Adrenal gland (tissue), 12 donors: Measurements from ENCODE around the gene CZIB. TPM values are rescaled to one million over a fixed set of nuclear protein-coding genes. Genes with fewer than 3 reads are reported as not detected.

Experiments used
- DNase-seq, 7 donors: peaks; one replicate each; pipeline ENCODE4 v3.0.0-alpha.2; 2019 to 2020
- H3K27ac ChIP-seq, 5 donors: fragments of 200-600 bp; sonication (generic) in 4 of 5; 1 replicate in 3 of 5; 2 replicates in 2 of 5; pipeline versions ENCODE4 v1.5.1 to v1.8.0; 2016 to 2020; ENCODE audit warnings: mild to moderate bottlenecking in 1 of 5
- H3K27me3 ChIP-seq: fragments of 200-600 bp; 2 replicates; pipeline ENCODE4 v1.8.0; 2021
- H3K36me3 ChIP-seq, 2 donors: fragments of 200-600 bp; replicated peaks in 1 of 2; 1 replicate in 1 of 2; 2 replicates in 1 of 2; pipeline versions ENCODE4 v1.5.1 to v1.8.0; 2018 to 2022
- H3K4me1 ChIP-seq, 2 donors: fragments of 200-600 bp; replicated peaks in 1 of 2; 1 replicate in 1 of 2; 2 replicates in 1 of 2; pipeline versions ENCODE4 v1.5.1 to v1.8.0; 2018 to 2021
- H3K4me3 ChIP-seq, 4 donors: fragments of 200-600 bp; sonication (generic) in 3 of 4; one replicate each; pipeline ENCODE4 v1.5.1; 2016 to 2018
- H3K9me3 ChIP-seq, 3 donors: fragments of 200-600 bp; sonication (generic) in 1 of 3; replicated peaks in 1 of 3; 1 replicate in 2 of 3; 2 replicates in 1 of 3; pipeline versions ENCODE4 v1.5.1 to v1.8.0; 2016 to 2021
- POLR2A ChIP-seq, 2 donors: fragments of 450-650 bp; IDR thresholded peaks; one replicate each; pipeline ENCODE4 v1.6.1; 2017; ENCODE audit warnings: antibody characterized with exemption in 2 of 2, mild to moderate bottlenecking in 2 of 2, moderate library complexity in 1 of 2
- WGBS, 4 donors: extraction: QIAGEN DNeasy Blood & Tissue Kit in 2 of 4; methylation state at CpG; one replicate each; pipeline versions ENCODE4 v1.1.5 to v1.1.7; 2013 to 2017; 5-methylcytosine and 5-hydroxymethylcytosine counted together
- intact Hi-C, 2 donors: fragments of 100-400 bp; cut with DNase I; formaldehyde crosslinking; loops; one replicate each; pipeline versions ENCODE4 v1.14.1 to v1.15.0; 2022 to 2023
- polyA plus RNA-seq, 3 donors: library from polyadenylated mRNA; stranded (reverse); fragments of 200-250 nt in 2 of 3; fragments of 350-450 nt in 1 of 3; fragmentation: Illumina TruSeq in 1 of 3; extraction: RNeasy Lipid Tissue Mini Kit (QIAGEN cat#74804) in 1 of 3; gene quantifications; one replicate each; pipeline ENCODE4 v1.2.3, GENCODE V29; 2013 to 2014
- total RNA-seq, 9 donors: library from RNA; depleted of rRNA in 4 of 9; stranded (reverse); fragments of >200 nt in 4 of 9; fragments of 120-200 nt in 1 of 9; fragmentation: NEBNext Ultra II Directional in 1 of 9; extraction: Animal tissue kit (Norgen Biotek cat#: 25700) in 1 of 9; gene quantifications; one replicate each; pipeline versions ENCODE4 v1.1.0 to v1.2.4, GENCODE V29; 2013 to 2023
- TF ChIP-seq, protein P1 (sequence below), 6 experiments: fragments of 450-650 bp in 4 of 6; fragments of 200-600 bp in 2 of 6; sonication (generic) in 1 of 6; IDR thresholded peaks; 1 replicate in 5 of 6; 2 replicates in 1 of 6; pipeline versions ENCODE4 v1.5.1 to v1.8.0; 2016 to 2021; ENCODE audit warnings: antibody characterized with exemption in 6 of 6, mild to moderate bottlenecking in 2 of 6, moderate library complexity in 1 of 6
- donor health status: healthy with polysubstance abuse.
- donor health status: Bipolar disorder and iron deficiency.
- donor health status: DM: yes; HTN: yes; CAD: no.
- donor health status: DM: no; HTN: no; CAD: no.
- donor health status: DM: no; HTN: no; CAD: no.
- donor health status: DM: yes; HTN: yes; CAD: no.

The CZIB gene
- total and polyA plus RNA-seq, 12 donors, result 21.2 to 108 (median 58.9) TPM

GRCh38 chr1:53172426-53173128 is 47.9 kb downstream of the CZIB start:
- DNase-seq, result no peak
- Histone ChIP-seq H3K9me3 (no peaks in the 10 kb centered on the region), H3K27ac (no peak overlapping the region), H3K36me3 (no peaks in the 10 kb centered on the region), H3K27me3 (no peaks in the 10 kb centered on the region), H3K4me3 (no peak overlapping the region), H3K4me1 (no peaks in the 10 kb centered on the region)
- WGBS, 4 donors, result 27 to 34% (median 29%) methylated on average over 6 of the region's 6 CpGs
- intact Hi-C loops, result loop anchor here in 1 of 2 donors (10.0 kb wide), 1 partner anchor 248 kb away; the partner anchor contains the start of genes ECHDC2 and SCP2
- no peak for TF ChIP-seq POLR2A (IDR thresholded peaks at IDR 0.05)
- TF ChIP-seq, protein P1, sequence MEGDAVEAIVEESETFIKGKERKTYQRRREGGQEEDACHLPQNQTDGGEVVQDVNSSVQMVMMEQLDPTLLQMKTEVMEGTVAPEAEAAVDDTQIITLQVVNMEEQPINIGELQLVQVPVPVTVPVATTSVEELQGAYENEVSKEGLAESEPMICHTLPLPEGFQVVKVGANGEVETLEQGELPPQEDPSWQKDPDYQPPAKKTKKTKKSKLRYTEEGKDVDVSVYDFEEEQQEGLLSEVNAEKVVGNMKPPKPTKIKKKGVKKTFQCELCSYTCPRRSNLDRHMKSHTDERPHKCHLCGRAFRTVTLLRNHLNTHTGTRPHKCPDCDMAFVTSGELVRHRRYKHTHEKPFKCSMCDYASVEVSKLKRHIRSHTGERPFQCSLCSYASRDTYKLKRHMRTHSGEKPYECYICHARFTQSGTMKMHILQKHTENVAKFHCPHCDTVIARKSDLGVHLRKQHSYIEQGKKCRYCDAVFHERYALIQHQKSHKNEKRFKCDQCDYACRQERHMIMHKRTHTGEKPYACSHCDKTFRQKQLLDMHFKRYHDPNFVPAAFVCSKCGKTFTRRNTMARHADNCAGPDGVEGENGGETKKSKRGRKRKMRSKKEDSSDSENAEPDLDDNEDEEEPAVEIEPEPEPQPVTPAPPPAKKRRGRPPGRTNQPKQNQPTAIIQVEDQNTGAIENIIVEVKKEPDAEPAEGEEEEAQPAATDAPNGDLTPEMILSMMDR (IDR thresholded peaks at IDR 0.05), result no peak

- TF ChIP-seq POLR2A (IDR thresholded peaks at IDR 0.05), result no peak
- TF ChIP-seq, protein P1 (IDR thresholded peaks at IDR 0.05), result no peak
- peaks cover 7% of the 10 kb centered on the region for H3K27me3 ChIP-seq
- no peak overlapping the region for H3K4me3 ChIP-seq
- H3K4me1 ChIP-seq, result no peaks in the 10 kb centered on the region
- H3K36me3 ChIP-seq, result no peaks in the 10 kb centered on the region
- no peak overlapping the region for H3K27ac ChIP-seq
- WGBS, 4 donors, result 64 to 86% (median 77%) methylated on average over 7 to 8 of the region's 8 CpGs
- no peaks in the 10 kb centered on the region for H3K9me3 ChIP-seq
- no peak for DNase-seq
- intact Hi-C loops, result no loop called here
These were observed 53.5 kb downstream of the CZIB start for GRCh38 chr1:53166912-53167311.

GRCh38 chr1:53166366-53166765 is 54.1 kb downstream of the CZIB start:
- Histone ChIP-seq H3K27ac (no peak overlapping the region), H3K4me1 (no peaks in the 10 kb centered on the region), H3K9me3 (no peaks in the 10 kb centered on the region), H3K27me3 (peaks cover 7% of the 10 kb centered on the region), H3K36me3 (no peaks in the 10 kb centered on the region), H3K4me3 (no peak overlapping the region)
- DNase-seq, result no peak
- 65 to 81% (median 78%) methylated on average over 6 of the region's 6 CpGs for WGBS, 4 donors
- intact Hi-C loops, result no loop called here
- TF ChIP-seq, protein P1 (IDR thresholded peaks at IDR 0.05), result no peak
- no peak for TF ChIP-seq POLR2A (IDR thresholded peaks at IDR 0.05)

- no peak overlapping the region for H3K4me3 ChIP-seq
- TF ChIP-seq, protein P1 (IDR thresholded peaks at IDR 0.05), result no peak
- no peak for TF ChIP-seq POLR2A (IDR thresholded peaks at IDR 0.05)
- WGBS, 4 donors, result 75 to 82% (median 79%) methylated on average over 5 of the region's 5 CpGs
- no peaks in the 10 kb centered on the region for H3K9me3 ChIP-seq
- H3K27ac ChIP-seq, result no peak overlapping the region
- intact Hi-C loops, result no loop called here
- H3K4me1 ChIP-seq, result no peaks in the 10 kb centered on the region
- peaks cover 7% of the 10 kb centered on the region for H3K27me3 ChIP-seq
- DNase-seq, result no peak
- no peaks in the 10 kb centered on the region for H3K36me3 ChIP-seq
These were observed 54.9 kb downstream of the CZIB start for GRCh38 chr1:53165408-53165961.

Other genes starting within 250 kb of the CZIB start
- gene PODN, start 158.4 kb downstream of the CZIB start, total RNA-seq, result 10 to 100 TPM in 6 of 9 donors, 1 to 10 TPM in 2, under 1 TPM in 1; 0.78 to 22.7 (median 13.3) TPM
- gene PODN, start 158.4 kb downstream of the CZIB start, polyA plus RNA-seq, result 10 to 100 TPM in 2 of 3 donors, 1 to 10 TPM in 1; 6.4 to 45.4 (median 22.0) TPM
- gene SLC1A7, start 78.0 kb downstream of the CZIB start, total RNA-seq, result 1 to 10 TPM in 1 of 9 donors, under 1 TPM in 1, not detected in 7; 0.17 to 1.6 TPM
- gene SLC1A7, start 78.0 kb downstream of the CZIB start, polyA plus RNA-seq, result under 1 TPM; 0.05 to 0.30 (median 0.16) TPM
- 10 to 100 TPM; 35.6 to 72.6 (median 43.6) TPM for gene CPT2, start 23.8 kb downstream of the CZIB start, total RNA-seq
- 10 to 100 TPM in 2 of 3 donors, 1 to 10 TPM in 1; 7.8 to 79.5 (median 10.3) TPM for gene CPT2, start 23.8 kb downstream of the CZIB start, polyA plus RNA-seq
- 10 to 100 TPM; 14.5 to 43.9 (median 30.2) TPM for gene MAGOH, start 17.9 kb upstream of the CZIB start, total RNA-seq
- gene MAGOH, start 17.9 kb upstream of the CZIB start, polyA plus RNA-seq, result 100 to 1,000 TPM in 1 of 3 donors, 10 to 100 TPM in 2; 87.0 to 119 (median 95.8) TPM
- gene LRP8, start 107.4 kb upstream of the CZIB start, total RNA-seq, result 1 to 10 TPM in 8 of 9 donors, under 1 TPM in 1; 0.66 to 7.0 (median 2.8) TPM
- 1 to 10 TPM in 1 of 3 donors, under 1 TPM in 2; 0.64 to 7.6 (median 0.72) TPM for gene LRP8, start 107.4 kb upstream of the CZIB start, polyA plus RNA-seq
- gene DMRTB1, start 238.8 kb upstream of the CZIB start, total RNA-seq, result not detected
- gene DMRTB1, start 238.8 kb upstream of the CZIB start, polyA plus RNA-seq, result not detected